K562 (cell line): ENCODE data around the gene CSNK1G2.

Experiments used
- PBX2 ChIP-seq, 2 experiments: IDR thresholded peaks in 1 of 2; conservative IDR thresholded peaks in 1 of 2; 2 replicates each; pipeline ENCODE4 v1.6.1; 2016; ENCODE audit warnings: low read depth in 2 of 2, mild to moderate bottlenecking in 1 of 2, missing compliant biosample characterization in 1 of 2, missing genetic modification characterization in 1 of 2, moderate library complexity in 1 of 2
- POLR2AphosphoS2 ChIP-seq: IDR thresholded peaks from 2 replicates; pipeline ENCODE4 v1.6.1; 2012; ENCODE audit warnings: low read length, improper control_type of control experiment

- TF ChIP-seq PBX2 (CRISPR knock-in tag; IDR thresholded peaks at IDR 0.05; ENCODE audit: low read depth) (no peak), PBX2 (tag; conservative IDR thresholded peaks at IDR 0.05; ENCODE audit: low read depth) (no peak), POLR2AphosphoS2 (no peak)
These were observed 16.0 kb downstream of the CSNK1G2 start for GRCh38 chr19:1956868-1957492.
